Vagina (tissue), 2 donors: Measurements from ENCODE around the gene HTATIP2.

Experiments
- POLR2A ChIP-seq, 2 donors: fragments of 450-650 bp; IDR thresholded peaks; one replicate each; pipeline ENCODE4 v1.6.1; 2017; ENCODE audit warnings: antibody characterized with exemption in 2 of 2, mild to moderate bottlenecking in 2 of 2, moderate library complexity in 2 of 2
- POLR2AphosphoS5 ChIP-seq, 2 donors: sonication (generic); formaldehyde crosslinking; IDR thresholded peaks; one replicate each; pipeline ENCODE4 v1.9.0; 2017; ENCODE audit warnings: antibody characterized with exemption in 2 of 2, mild to moderate bottlenecking in 2 of 2, low read depth in 1 of 2; ENCODE audit not compliant: insufficient read depth in 1 of 2
- TF ChIP-seq, protein P1 (sequence below), 3 experiments: fragments of 450-650 bp in 2 of 3; fragments of 200-600 bp in 1 of 3; sonication (generic) in 1 of 3; IDR thresholded peaks; one replicate each; pipeline ENCODE4 v1.5.1; 2017 to 2019; ENCODE audit warnings: antibody characterized with exemption in 3 of 3, mild to moderate bottlenecking in 2 of 3, moderate library complexity in 2 of 3

DNA sequence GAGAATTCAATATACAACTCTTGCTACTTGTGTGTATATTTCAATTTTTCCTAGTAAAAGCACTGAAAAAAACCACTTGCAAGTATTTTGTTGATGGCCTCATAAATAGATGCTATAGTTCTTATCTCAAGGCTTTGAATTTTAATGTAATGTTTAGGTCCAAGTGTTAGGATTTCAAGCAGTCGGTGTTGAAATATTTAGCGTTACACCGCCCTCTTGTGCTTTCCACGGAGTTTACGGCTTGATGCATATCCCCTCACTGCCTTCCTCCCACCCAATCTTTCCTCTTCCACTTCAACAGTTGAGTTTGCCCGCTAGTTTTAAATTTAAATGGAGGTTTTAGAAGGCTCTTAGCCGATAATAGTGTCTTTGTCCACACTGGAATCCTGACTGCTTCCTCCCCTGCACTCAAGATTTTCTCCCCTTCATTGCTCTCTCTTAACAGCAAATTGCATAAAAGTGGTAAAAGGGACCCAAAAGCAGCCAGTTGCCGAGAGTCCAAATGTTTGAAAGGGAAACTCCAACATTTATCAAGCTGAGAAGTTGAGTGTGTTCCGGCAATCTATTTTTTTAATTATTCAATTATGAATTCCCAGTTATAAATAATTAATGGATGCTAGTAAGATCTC, 25.9 kb upstream of the HTATIP2 start:
- TF ChIP-seq, protein P1, sequence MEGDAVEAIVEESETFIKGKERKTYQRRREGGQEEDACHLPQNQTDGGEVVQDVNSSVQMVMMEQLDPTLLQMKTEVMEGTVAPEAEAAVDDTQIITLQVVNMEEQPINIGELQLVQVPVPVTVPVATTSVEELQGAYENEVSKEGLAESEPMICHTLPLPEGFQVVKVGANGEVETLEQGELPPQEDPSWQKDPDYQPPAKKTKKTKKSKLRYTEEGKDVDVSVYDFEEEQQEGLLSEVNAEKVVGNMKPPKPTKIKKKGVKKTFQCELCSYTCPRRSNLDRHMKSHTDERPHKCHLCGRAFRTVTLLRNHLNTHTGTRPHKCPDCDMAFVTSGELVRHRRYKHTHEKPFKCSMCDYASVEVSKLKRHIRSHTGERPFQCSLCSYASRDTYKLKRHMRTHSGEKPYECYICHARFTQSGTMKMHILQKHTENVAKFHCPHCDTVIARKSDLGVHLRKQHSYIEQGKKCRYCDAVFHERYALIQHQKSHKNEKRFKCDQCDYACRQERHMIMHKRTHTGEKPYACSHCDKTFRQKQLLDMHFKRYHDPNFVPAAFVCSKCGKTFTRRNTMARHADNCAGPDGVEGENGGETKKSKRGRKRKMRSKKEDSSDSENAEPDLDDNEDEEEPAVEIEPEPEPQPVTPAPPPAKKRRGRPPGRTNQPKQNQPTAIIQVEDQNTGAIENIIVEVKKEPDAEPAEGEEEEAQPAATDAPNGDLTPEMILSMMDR (IDR thresholded peaks at IDR 0.05): no peak
- TF ChIP-seq POLR2A (IDR thresholded peaks at IDR 0.05) (no peak), POLR2AphosphoS5 (IDR thresholded peaks at IDR 0.05; ENCODE audit: insufficient read depth in 1 of 2, low read depth in 1 of 2) (no peak)
